Osteoblast (primary cell): ENCODE results near the gene C2. TPM values are rescaled to one million over a fixed set of nuclear protein-coding genes. Genes with fewer than 3 reads are reported as not detected.
A peak's percentile ranks its signal among the peaks of the same experiment; 100 is the strongest.

Experiments
- DNase-seq: peaks from one replicate; pipeline ENCODE4 v3.0.0; 2011; ENCODE audit warnings: low spot score, mixed read lengths; ENCODE audit not compliant: insufficient read length; ENCODE audit errors: missing footprints
- H2AFZ ChIP-seq: 2 replicates; pipeline ENCODE4 v1.6.0; 2011; ENCODE audit warnings: mild to moderate bottlenecking, low read length
- H3K27ac ChIP-seq: 2 replicates; pipeline ENCODE4 v1.5.1; 2011; ENCODE audit warnings: mild to moderate bottlenecking, low read depth, low read length, moderate library complexity
- H3K27me3 ChIP-seq: 2 replicates; pipeline ENCODE4 v1.6.0; 2012; ENCODE audit warnings: mild to moderate bottlenecking, control low read depth, inconsistent platforms, low read length, moderate library complexity; ENCODE audit not compliant: insufficient read depth
- H3K36me3 ChIP-seq: 2 replicates; pipeline ENCODE4 v1.5.1; 2011; ENCODE audit warnings: mild to moderate bottlenecking, low read length, control low read depth, moderate library complexity; ENCODE audit not compliant: insufficient read depth
- H3K4me1 ChIP-seq: 2 replicates; pipeline ENCODE4 v1.5.1; 2011; ENCODE audit warnings: mild to moderate bottlenecking, low read length, control low read depth, moderate library complexity; ENCODE audit not compliant: insufficient read depth
- H3K4me2 ChIP-seq: 2 replicates; pipeline ENCODE4 v1.6.0; 2011; ENCODE audit warnings: mild to moderate bottlenecking, low read length; ENCODE audit not compliant: insufficient read depth
- H3K4me3 ChIP-seq: fragments of 200-600 bp; sonication (generic); 3 replicates; pipeline ENCODE4 v1.5.1; 2012; ENCODE audit warnings: mild to moderate bottlenecking, low read length, inconsistent platforms; ENCODE audit not compliant: insufficient read depth
- H3K79me2 ChIP-seq: 2 replicates; pipeline ENCODE4 v1.6.0; 2012; ENCODE audit warnings: mild to moderate bottlenecking, low read length, control low read depth, inconsistent platforms; ENCODE audit not compliant: insufficient read depth
- H3K9me3 ChIP-seq: 2 replicates; pipeline ENCODE4 v1.5.1; 2011; ENCODE audit warnings: low read depth, low read length, control low read depth
- H4K20me1 ChIP-seq: 2 replicates; pipeline ENCODE4 v1.6.0; 2012; ENCODE audit warnings: mild to moderate bottlenecking, low read length, control low read depth; ENCODE audit not compliant: insufficient read depth
- CTCF ChIP-seq: IDR thresholded peaks from 2 replicates; pipeline ENCODE4 v1.5.1; 2011; ENCODE audit warnings: mild to moderate bottlenecking, low read depth, low read length, moderate library complexity; ENCODE audit errors: extremely low read depth
- total RNA-seq: library from RNA; depleted of rRNA; stranded (reverse); fragments of >200 nt; gene quantifications from 2 replicates; pipeline ENCODE4 v1.2.3, GENCODE V29; 2012

Gene C2
- total RNA-seq, 1 donor, result 12.7 TPM

- Histone ChIP-seq H3K36me3 (peaks cover 42% of the 10 kb centered on the region), H3K27ac (no peak overlapping the region), H3K27me3 (no peaks in the 10 kb centered on the region), H3K4me1 (no peaks in the 10 kb centered on the region), H3K4me3 (no peak overlapping the region), H2AFZ (no peak overlapping the region), H3K9me3 (no peaks in the 10 kb centered on the region), H4K20me1 (no peaks in the 10 kb centered on the region), H3K79me2 (no peaks in the 10 kb centered on the region), H3K4me2 (no peak overlapping the region)
- no peak for TF ChIP-seq CTCF
- peak; percentile 9 for DNase-seq
Observed at GRCh38 chr6:31879901-31880300, 47.6 kb upstream of the C2 start.

GRCh38 chr6:31880616-31881015, 46.9 kb upstream of the C2 start:
- Histone ChIP-seq H3K9me3 (no peaks in the 10 kb centered on the region), H3K4me2 (no peak overlapping the region), H3K79me2 (no peaks in the 10 kb centered on the region), H3K4me3 (no peak overlapping the region), H3K36me3 (peaks cover 44% of the 10 kb centered on the region), H4K20me1 (no peaks in the 10 kb centered on the region), H3K27ac (no peak overlapping the region), H3K27me3 (no peaks in the 10 kb centered on the region), H3K4me1 (no peaks in the 10 kb centered on the region), H2AFZ (no peak overlapping the region)
- peak; percentile 29 for DNase-seq
- no peak for TF ChIP-seq CTCF

GRCh38 chr6:31881136-31881859, 46.2 kb upstream of the C2 start:
- no peak for TF ChIP-seq CTCF
- H4K20me1 ChIP-seq, result no peaks in the 10 kb centered on the region
- no peaks in the 10 kb centered on the region for H3K9me3 ChIP-seq
- no peak overlapping the region for H2AFZ ChIP-seq
- DNase-seq, result peak; percentile 82
- H3K36me3 ChIP-seq, result peaks cover 49% of the 10 kb centered on the region
- H3K27me3 ChIP-seq, result no peaks in the 10 kb centered on the region
- H3K79me2 ChIP-seq, result no peaks in the 10 kb centered on the region
- H3K27ac ChIP-seq, result no peak overlapping the region
- no peaks in the 10 kb centered on the region for H3K4me1 ChIP-seq
- no peak overlapping the region for H3K4me3 ChIP-seq
- no peak overlapping the region for H3K4me2 ChIP-seq

- Histone ChIP-seq H3K79me2 (no peaks in the 10 kb centered on the region), H3K4me1 (no peaks in the 10 kb centered on the region), H3K4me2 (no peak overlapping the region), H4K20me1 (no peaks in the 10 kb centered on the region), H3K4me3 (no peak overlapping the region), H3K27ac (no peak overlapping the region), H2AFZ (no peak overlapping the region), H3K9me3 (no peaks in the 10 kb centered on the region), H3K36me3 (peaks cover 58% of the 10 kb centered on the region), H3K27me3 (no peaks in the 10 kb centered on the region)
- DNase-seq, result peak; percentile 90
- no peak for TF ChIP-seq CTCF
Observed at GRCh38 chr6:31882344-31882743, 45.2 kb upstream of the C2 start.
